GM19328 (cell line): Measurements from ENCODE around the gene TAF6.

Experiments
- ATAC-seq: cut with Tn5 transposase; IDR thresholded peaks from one replicate; pipeline ENCODE4 v1.9.1; 2021; ENCODE audit warnings: mild to moderate bottlenecking, moderate library complexity; ENCODE audit not compliant: unreplicated experiment

The TAF6 gene

DNA sequence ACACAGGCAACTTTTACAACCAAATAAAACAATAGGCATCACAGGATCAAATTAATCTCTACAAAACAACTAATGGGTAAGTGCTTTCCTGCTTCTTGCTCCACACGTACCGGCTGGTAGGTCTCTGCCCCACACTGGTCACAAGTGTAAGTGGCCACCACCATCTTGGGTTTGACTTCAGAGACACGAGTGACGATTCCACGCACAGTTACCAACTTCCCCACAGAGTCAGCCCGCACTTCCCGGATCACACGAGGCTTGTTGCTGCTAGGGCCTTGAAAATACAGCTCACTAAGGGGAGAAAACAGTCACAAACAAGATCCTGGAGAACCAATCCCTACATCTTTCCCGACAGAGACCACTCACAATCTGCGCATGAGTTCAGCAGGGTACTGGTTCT is 20.2 kb downstream of the TAF6 start:
- no peak for ATAC-seq

DNA sequence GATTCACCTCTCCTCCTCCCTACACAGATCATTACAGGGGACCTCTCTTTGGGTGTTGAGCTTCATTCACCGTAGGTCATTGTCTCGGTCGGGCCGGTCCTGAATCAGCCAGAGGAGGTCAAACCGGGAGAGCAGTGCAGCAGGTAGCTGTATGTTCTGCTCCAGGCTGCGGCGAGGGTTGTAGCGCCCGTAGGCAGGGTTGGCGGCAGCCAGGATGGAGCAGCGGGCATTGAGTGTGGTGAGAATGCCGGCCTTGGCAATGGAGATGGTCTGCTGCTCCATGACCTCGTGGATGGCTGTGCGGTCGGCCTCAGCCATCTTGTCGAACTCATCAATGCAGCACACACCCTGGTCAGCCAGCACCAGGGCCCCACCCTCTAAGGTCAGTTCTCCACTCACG is 23.5 kb downstream of the TAF6 start:
- ATAC-seq: no peak

DNA sequence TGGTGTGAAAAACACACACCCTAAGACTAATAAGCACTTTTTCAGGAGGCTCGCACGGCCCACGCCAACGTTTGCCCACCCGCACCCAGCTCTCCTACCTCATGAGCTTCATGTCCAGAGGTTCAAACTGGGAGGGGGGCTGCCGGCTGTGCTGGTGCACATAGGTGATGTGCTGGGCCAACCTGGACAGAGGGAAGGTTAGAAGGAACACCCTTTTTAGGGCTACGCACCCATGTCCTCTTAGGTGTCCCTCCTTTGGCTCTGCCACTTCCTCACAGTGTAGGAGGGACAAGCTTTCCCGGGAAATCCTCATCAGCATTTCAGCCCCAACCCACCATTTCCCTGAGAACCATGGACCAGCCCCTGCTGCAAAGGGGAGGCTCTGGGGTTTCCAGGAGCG is 23.9 kb downstream of the TAF6 start:
- ATAC-seq: no peak

DNA sequence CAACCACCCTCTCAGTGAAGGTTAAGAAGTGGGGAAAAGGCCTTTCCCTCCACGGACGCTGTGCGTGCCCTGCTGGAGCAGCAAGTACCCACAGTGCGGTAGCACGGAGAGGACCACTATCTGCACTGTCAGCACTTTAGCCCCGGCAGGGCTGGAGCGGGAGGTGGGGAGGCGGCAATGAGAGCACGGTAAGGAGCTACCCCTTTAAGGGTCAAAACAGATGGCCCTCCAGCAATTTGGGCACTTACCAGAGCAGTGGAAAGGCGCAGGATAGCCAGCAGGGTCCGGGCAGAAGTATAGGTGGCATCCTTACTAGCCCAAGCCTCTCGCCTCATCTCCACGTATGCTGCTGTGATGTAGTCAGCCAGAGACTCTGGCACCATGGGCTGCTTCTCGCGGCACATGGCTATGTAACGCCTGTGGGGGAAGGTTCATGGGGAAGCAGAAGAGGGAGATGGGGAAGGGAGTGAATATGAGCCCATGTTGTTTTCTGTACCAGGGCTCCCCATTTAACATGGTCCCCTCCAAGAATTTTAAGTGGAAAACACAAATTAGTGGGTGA is 25.2 kb downstream of the TAF6 start:
- ATAC-seq: no peak

DNA sequence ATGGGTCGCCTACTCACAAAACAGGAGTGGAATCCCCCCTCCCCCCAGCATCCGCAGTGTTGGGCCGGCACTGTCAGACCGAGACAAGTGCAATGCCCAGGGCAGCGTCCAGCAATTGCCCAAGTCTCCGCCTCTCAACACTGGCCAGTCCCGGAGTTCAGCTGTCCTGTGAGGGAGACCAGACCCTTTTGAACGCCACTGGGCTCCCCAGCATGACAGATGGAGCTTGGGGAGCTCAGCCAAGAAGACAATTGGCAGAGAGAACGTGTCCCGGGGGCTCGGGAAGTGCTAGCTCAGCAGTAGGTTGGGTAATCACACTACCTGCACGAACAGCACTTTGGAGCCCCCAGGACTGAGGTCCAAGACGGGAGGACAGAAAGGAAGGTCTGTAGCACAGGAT is 25.7 kb downstream of the TAF6 start:
- ATAC-seq: no peak

DNA sequence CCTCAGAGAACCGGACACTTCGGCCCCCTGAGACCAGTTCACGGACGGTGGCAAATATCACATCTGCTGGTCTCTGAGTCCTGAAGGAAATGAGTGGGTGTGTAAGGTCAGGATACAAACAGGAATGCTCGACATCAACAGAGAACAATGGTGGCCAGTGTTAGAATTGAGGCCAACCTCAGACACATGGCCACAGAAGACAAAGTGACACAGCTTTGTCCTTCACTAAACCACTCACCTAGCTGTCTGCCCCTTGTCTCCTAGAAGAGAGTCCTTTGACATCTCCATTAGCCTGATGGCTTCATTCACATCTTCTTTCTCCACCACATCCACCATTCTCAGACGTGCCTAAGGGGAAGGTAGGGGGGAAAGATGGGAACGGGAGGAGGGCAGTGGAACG is 26.1 kb downstream of the TAF6 start:
- no peak for ATAC-seq

GRCh38 chr7:100091411-100092181 is 27.6 kb downstream of the TAF6 start:
- ATAC-seq: no peak

DNA sequence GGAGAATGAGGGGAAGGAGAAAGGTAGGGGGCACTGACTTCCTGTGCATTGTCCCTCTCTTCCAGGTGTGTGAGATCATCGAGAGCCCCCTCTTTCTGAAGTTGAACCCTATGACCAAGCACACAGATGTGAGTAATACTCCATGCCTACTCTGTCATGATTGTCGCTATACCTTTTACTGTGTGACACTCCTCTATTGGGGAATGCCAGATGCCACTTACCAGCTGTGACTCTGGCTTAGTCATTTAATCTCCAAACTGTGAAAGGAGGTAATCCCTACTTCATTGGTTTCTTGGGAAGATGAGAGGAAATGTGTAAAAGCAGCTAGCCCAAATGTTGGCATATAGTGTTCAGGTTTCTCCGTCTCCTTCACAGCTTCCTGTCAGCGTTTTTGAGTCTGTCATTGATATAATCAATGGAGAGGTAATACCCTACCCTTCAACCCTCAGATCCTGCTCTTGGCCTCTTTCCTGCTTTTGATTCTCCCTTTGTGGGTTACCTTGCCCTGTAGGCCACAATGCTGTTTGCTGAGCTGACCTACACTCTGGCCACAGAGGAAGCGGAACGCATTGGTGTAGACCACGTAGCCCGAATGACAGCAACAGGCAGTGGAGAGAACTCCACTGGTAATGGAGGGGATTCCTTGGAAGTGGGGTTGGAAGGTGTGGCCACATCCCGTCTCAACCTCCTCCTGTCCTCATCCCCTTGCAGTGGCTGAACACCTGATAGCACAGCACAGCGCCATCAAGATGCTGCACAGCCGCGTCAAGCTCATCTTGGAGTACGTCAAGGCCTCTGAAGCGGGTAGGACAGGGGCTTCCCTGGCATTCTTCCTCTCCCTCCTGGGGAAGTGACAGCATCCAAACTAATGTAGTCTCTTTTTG is 28.4 kb downstream of the TAF6 start:
- no peak for ATAC-seq

- ATAC-seq: no peak
Measured at GRCh38 chr7:100089458-100090196, 29.5 kb downstream of the TAF6 start.

DNA sequence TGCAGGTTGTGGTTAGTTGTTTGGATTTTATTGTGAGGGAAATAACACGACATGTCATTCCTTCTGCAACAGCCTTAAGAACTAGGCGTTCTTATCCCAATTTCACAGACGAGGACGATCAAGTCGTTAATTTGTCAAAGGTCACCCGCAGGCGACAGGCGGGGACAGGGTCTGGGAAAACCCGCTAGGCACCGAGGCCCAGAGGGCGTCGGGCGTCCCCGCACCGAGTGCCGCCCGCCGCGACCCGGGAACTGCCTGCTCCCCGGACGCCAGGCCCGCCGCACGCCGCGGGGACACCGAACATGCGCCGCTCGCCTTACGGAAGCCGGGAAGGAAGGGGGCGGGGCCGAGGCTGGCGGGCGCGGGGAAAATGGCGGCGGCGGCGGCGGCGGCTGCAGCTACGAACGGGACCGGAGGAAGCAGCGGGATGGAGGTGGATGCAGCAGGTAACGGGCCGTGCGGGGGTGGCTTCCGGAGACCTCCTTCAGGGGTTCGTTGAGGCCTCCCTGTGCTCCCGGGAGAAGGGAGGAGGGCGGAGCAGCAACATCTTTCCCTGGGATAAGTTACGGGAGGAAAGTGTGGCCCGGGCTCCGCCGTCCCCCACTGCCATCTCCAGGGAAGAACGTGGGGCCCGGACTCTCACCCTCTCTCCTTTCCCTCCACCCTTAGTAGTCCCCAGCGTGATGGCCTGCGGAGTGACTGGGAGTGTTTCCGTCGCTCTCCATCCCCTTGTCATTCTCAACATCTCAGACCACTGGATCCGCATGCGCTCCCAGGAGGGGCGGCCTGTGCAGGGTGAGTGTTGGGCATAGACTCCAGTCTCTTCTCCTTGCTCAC is 30.3 kb downstream of the TAF6 start, which contains the start of gene COPS6:
COPS6 (plus strand) TSS at position 349 of the 837 bp plus-strand sequence; CDS start at position 371, 22 bp downstream.
- ATAC-seq: no peak

- no peak for ATAC-seq
Measured at GRCh38 chr7:100088095-100088620, 31.0 kb downstream of the TAF6 start.

DNA sequence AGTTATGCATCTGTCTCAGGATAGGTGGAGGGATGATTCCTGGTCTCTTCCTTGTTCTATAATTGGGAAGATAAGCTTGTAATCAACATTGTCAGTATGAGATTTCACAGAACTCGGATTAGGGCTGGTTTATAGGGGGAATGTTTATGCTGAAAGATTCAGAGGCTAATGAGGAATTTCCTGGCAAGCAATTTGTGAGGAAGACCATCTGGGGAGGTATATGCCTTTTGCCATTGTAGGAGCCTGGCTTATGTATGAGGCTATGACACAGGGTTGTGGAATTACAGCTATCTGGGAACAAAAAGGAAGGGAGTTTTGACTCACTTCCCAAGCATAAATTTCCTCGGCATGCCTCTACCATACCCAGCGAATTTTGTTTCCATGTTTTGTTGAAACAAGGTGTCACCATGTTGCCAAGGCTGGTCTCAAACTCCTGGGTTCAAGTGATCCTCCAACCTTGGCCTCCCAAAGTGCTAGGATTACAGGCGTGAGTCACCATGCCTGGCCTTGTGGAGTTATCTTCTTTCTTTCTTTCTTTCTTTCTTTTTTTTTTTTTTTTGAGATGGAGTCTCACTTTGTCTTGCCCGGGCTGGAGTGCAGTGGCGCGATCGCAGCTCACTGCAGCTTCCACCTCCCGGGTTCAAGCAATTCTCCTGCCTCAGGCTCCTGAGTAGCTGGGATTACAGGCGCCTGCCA is 32.0 kb downstream of the TAF6 start:
- no peak for ATAC-seq

DNA sequence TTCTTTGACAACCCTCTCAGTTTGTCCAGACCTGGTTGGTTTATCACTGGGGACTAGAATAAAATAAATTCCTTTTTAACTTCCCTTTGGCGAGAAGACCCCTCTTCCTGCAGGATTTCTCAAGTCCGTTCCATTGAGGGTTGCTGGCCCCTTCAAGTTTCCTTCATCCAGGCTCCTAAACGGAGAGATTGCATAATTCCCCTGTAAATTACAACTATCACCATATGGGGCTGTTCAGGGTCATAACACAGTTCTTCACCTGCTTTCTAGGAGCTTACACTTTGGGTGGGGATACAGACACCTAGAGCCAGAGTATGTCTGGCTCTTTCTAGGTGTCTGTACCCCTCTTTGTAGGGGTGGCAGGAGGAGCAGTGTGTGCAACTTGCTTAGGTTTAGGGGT is 33.6 kb downstream of the TAF6 start:
- ATAC-seq: no peak

GRCh38 chr7:100082978-100083377 is 36.2 kb downstream of the TAF6 start:
- no peak for ATAC-seq

- peak; percentile 73 for ATAC-seq
Measured at GRCh38 chr7:100081535-100082102, 37.5 kb downstream of the TAF6 start, which contains the start of gene ZNF3. ZNF3 (minus strand) TSS chr7:100081723; CDS start chr7:100077357, 4,366 bp downstream.

DNA sequence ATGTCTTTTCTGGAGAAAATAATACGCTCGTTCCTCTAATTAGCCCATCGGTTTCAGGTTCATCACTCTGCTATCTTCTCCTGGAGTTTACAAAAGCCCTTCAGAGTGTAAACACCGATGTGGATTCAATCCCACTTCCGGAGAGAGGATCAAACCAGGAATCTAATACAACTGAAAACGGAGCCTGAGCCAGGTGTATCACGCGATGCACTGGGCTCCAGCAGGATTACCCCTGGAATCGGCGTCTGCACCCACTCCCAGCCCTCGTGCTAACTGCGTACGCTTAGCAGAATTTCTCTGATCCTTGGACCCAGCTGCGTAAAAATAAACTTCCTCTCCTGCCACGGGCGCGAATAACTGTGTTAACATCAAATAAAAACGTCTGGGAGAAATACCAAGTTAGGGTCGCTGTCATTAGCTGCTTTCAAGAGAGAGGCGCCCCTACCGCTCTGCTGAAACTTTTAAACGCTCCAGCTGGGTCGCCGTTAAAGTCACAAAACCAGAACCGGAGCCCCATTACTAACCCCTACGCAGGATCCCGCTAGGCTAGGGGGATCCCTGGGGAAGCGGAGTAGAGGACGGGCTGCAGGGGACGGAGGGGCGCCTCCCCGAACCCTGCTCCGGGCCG is 38.1 kb downstream of the TAF6 start:
- peak; percentile 10 for ATAC-seq

DNA sequence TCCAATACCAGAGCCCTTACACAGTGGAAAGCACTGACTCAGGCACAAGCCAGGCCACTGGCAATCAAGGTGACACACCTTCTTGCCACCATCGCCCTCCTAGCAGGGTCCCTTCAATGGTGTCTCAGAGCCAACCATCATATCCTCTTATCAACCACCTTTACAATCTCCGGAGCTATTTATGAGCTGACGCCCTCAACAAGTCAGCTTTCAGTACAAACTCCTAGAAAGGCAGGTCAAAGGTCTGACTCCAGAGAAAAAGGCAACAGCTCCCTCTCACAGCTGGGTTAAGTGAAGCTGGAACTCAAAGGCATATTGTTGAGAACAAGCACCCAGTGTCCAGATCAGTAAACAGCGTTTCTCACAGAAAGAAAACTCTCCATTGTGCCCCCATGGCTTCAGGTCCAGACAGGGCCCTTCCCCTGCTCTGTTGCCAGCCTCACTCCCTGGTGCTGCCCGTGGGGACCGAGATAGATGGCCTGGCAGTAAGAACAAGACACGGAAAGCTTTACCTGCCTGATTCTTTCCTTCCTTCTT is 40.1 kb downstream of the TAF6 start:
- no peak for ATAC-seq

DNA sequence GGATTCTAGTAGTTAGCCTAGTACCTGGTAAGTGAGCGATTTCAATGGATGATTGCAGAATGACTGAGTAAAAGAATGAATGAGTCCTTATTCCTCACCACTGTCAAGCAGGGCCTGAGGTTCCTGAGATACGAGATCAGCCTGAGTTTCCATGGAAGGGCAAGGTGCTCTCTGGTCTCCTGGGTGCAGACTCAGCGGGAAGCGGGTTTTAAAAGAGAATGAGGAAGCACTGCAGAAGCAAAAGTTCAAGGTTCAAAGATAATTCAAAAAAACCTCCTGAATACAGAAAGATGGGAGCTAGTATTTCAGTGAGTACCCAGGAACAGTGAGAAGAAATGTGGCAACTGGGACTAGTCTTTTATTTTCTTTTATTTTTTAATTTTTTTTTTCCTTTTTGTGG is 42.0 kb downstream of the TAF6 start:
- ATAC-seq: no peak
